NCI-H128 (cell line): ENCODE data around the gene ATG7.
"Not testable (repeated sequence)": the region's sequence is repeated elsewhere in the genome, so short reads cannot be mapped to it uniquely, and the experiment has no call there.

Source experiments
- DNase-seq: peaks from one replicate; lab custom pipeline; 2025; ENCODE audit not compliant: unreplicated experiment; lab: John Stamatoyannopoulos, UW

The ATG7 gene

GRCh38 chr3:11583235-11583634 lies 311.0 kb downstream of the ATG7 start:
- no peak for DNase-seq

GRCh38 chr3:11583638-11584046 lies 311.4 kb downstream of the ATG7 start:
- no peak for DNase-seq

- no peak for DNase-seq
Observed at GRCh38 chr3:11584570-11584969, 312.4 kb downstream of the ATG7 start.

GRCh38 chr3:11587766-11588165 lies 315.6 kb downstream of the ATG7 start:
- no peak for DNase-seq

- DNase-seq, result no peak
Observed at GRCh38 chr3:11588338-11588737, 316.1 kb downstream of the ATG7 start.

- no peak for DNase-seq
Observed at GRCh38 chr3:11588755-11589154, 316.6 kb downstream of the ATG7 start.

- DNase-seq, result no peak
Observed at GRCh38 chr3:11589706-11590105, 317.5 kb downstream of the ATG7 start.

- no peak for DNase-seq
Observed at GRCh38 chr3:11591002-11591355, 318.8 kb downstream of the ATG7 start.

GRCh38 chr3:11591391-11592282 lies 319.4 kb downstream of the ATG7 start:
- DNase-seq, result no peak

- DNase-seq, result no peak
Observed at GRCh38 chr3:11592445-11593298, 320.5 kb downstream of the ATG7 start.

- DNase-seq, result no peak
Observed at GRCh38 chr3:11593318-11594034, 321.3 kb downstream of the ATG7 start.

GRCh38 chr3:11595024-11595423 lies 322.8 kb downstream of the ATG7 start:
- not testable (repeated sequence) for DNase-seq

- DNase-seq, result no peak
Observed at GRCh38 chr3:11596387-11596786, 324.2 kb downstream of the ATG7 start.

- no peak for DNase-seq
Observed at GRCh38 chr3:11600501-11601282, 328.5 kb downstream of the ATG7 start.

GRCh38 chr3:11601446-11602238 lies 329.4 kb downstream of the ATG7 start:
- DNase-seq, result no peak

- no peak for DNase-seq
Observed at GRCh38 chr3:11602239-11602840, 330.1 kb downstream of the ATG7 start.

- no peak for DNase-seq
Observed at GRCh38 chr3:11602886-11603527, 330.8 kb downstream of the ATG7 start.

GRCh38 chr3:11603628-11604027 lies 331.4 kb downstream of the ATG7 start:
- no peak for DNase-seq
